Ramos (cell line): ENCODE data around the gene PCSK7.

ENCODE experiments used
- in situ Hi-C: fragments of 300-500 bp; cut with MboI; formaldehyde crosslinking; loops from one replicate; pipeline ENCODE4 v1.14.3; 2022; ENCODE audit warnings: low sequenced_read_pairs; ENCODE audit not compliant: unreplicated experiment

The PCSK7 gene

DNA sequence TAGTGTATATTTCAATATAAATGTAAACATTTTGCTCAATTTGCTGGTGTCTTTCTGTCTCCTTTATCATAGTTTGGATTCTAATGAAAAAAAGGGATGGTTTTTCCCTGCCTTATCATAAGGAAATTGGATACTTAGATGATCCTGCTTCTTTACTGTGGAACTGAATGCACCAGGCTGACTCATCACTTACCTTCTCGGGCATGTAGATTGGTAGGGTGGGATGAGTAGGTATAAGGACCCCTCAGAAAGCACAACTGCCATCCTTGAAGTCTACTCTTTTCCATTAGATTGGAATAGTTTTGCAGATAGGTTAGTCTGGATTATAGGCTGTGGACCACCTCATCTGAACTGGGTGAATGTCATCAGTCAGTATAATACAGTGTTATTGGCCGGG lies 60.9 kb downstream of the PCSK7 start:
- in situ Hi-C loops = no loop called here

GRCh38 chr11:117170210-117170609 lies 61.7 kb downstream of the PCSK7 start:
- in situ Hi-C loops = no loop called here

GRCh38 chr11:117169736-117170135 lies 62.1 kb downstream of the PCSK7 start:
- in situ Hi-C loops = no loop called here

DNA sequence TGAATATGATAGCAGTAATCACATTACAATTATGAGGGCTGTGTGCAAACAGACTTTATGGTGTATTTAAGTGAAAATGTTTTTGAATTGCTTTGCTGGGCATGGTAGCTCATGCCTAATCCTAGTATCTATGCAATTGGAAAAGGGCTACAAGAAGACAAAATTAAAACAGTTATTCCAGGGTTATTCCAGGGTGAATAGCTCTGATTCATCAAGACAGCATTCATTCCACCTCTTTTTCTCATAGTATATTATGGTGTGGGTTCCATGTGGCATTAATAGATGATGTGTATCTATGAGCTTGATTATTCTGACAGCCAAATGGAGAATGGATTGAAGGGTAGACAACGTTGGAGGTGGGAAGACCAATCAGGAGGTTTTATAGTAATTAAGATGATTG lies 65.4 kb downstream of the PCSK7 start:
- in situ Hi-C loops = no loop called here

GRCh38 chr11:117160826-117161225 lies 71.0 kb downstream of the PCSK7 start:
- in situ Hi-C loops = no loop called here

DNA sequence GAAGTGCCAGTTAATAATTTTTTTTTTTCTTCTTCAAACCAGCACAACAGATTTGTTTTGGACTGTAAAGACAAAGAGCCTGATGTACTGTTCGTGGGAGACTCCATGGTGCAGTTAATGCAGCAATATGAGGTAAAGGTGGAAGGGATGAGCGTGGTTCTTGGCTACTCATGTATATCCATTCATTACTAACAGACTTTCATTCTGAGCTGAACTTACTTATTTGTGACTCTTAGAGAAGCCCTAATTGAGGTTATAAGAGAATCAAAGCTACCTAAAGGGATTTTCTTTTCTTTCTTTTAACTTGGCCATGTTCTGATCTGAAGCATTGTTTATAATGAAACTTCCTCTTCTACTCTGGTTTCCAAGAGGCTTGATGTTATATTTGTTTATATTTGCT lies 72.0 kb downstream of the PCSK7 start:
- in situ Hi-C loops = no loop called here

DNA sequence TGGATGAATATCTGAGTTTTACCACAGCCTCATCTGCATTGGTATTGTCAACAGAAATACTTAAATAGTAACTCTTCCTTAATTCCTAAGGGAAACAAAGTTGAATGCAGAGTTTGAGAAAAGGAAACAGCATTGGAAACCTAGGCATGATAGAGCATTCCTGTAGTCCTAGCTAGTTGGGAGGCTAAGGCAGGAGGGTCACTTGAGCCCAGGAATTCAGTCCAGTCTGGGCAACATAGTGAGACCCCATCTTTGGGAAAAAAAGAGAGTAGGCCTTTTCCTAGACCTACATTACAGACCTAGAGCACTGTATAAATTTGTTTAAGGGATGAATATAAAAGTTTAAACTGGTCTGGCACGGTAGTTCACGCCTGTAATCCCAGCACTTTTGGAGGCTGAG lies 74.4 kb downstream of the PCSK7 start:
- in situ Hi-C loops = no loop called here

DNA sequence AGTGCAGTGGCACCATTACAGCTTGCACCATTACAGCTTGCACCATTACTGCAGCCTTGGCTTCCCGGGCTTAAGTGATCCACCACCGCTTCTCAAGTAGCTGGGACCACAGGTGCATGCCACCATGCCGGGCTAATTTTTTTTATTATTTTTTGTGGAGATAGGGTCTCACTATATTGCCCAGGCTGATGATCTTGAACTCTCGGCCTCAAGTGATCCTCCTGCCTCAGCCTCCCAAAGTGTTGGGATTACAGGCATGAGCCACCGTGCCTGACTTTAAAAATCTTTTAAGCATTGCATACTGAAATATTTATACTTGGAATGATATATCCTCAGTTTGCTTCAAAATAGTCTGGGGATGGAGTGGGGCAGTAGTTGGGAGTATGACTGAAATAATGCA lies 77.4 kb downstream of the PCSK7 start:
- in situ Hi-C loops = no loop called here
